ENCODE measurements around the gene RAP1GAP2. TPM values are rescaled to one million over a fixed set of nuclear protein-coding genes. Genes with fewer than 3 reads are reported as not detected.
A peak's percentile ranks its signal among the peaks of the same experiment; 100 is the strongest.

RAP1GAP2 gene
- total RNA-seq, 1 experiment from 2014 or later, result 1.3 TPM

GRCh38 chr17:2911035-2911754, 115.0 kb downstream of the RAP1GAP2 start:
- DNase-seq (ENCODE audit: low read depth), result no peak

- no peak for DNase-seq (ENCODE audit: low read depth)
Observed at GRCh38 chr17:2911755-2912111, 115.5 kb downstream of the RAP1GAP2 start.

GRCh38 chr17:2912754-2913153, 116.5 kb downstream of the RAP1GAP2 start:
- DNase-seq (ENCODE audit: low read depth), result no peak

- DNase-seq (ENCODE audit: low read depth), result no peak
Observed at GRCh38 chr17:2916461-2916860, 120.2 kb downstream of the RAP1GAP2 start.

GRCh38 chr17:2921443-2921842, 125.2 kb downstream of the RAP1GAP2 start:
- no peak for DNase-seq (ENCODE audit: low read depth)

GRCh38 chr17:2924211-2924610, 128.0 kb downstream of the RAP1GAP2 start:
- DNase-seq (ENCODE audit: low read depth), result peak; percentile 27

- DNase-seq (ENCODE audit: low read depth), result peak; percentile 74
Observed at GRCh38 chr17:2925011-2925410, 128.8 kb downstream of the RAP1GAP2 start.

GRCh38 chr17:2926019-2926650, 129.9 kb downstream of the RAP1GAP2 start:
- DNase-seq (ENCODE audit: low read depth), result peak; percentile 89

- DNase-seq (ENCODE audit: low read depth), result no peak
Observed at GRCh38 chr17:2928294-2928890, 132.2 kb downstream of the RAP1GAP2 start.

GRCh38 chr17:2929881-2930533, 133.8 kb downstream of the RAP1GAP2 start:
- DNase-seq (ENCODE audit: low read depth), result peak; percentile 35

- no peak for DNase-seq (ENCODE audit: low read depth)
Observed at GRCh38 chr17:2931876-2932275, 135.6 kb downstream of the RAP1GAP2 start.

- no peak for DNase-seq (ENCODE audit: low read depth)
Observed at GRCh38 chr17:2932946-2933345, 136.7 kb downstream of the RAP1GAP2 start.

- no peak for DNase-seq (ENCODE audit: low read depth)
Observed at GRCh38 chr17:2933606-2934005, 137.4 kb downstream of the RAP1GAP2 start.

GRCh38 chr17:2935632-2936031, 139.4 kb downstream of the RAP1GAP2 start:
- no peak for DNase-seq (ENCODE audit: low read depth)

GRCh38 chr17:2936351-2936750, 140.1 kb downstream of the RAP1GAP2 start:
- no peak for DNase-seq (ENCODE audit: low read depth)

- DNase-seq (ENCODE audit: low read depth), result no peak
Observed at GRCh38 chr17:2936771-2937321, 140.6 kb downstream of the RAP1GAP2 start.

- peak; percentile 29 for DNase-seq (ENCODE audit: low read depth)
Observed at GRCh38 chr17:2937331-2938003, 141.2 kb downstream of the RAP1GAP2 start.

- DNase-seq (ENCODE audit: low read depth), result no peak
Observed at GRCh38 chr17:2939714-2940351, 143.6 kb downstream of the RAP1GAP2 start.

GRCh38 chr17:2940352-2940751, 144.1 kb downstream of the RAP1GAP2 start:
- DNase-seq (ENCODE audit: low read depth), result no peak

- no peak for DNase-seq (ENCODE audit: low read depth)
Observed at GRCh38 chr17:2943981-2944380, 147.7 kb downstream of the RAP1GAP2 start.

GRCh38 chr17:2945299-2945698, 149.1 kb downstream of the RAP1GAP2 start:
- no peak for DNase-seq (ENCODE audit: low read depth)
